22Rv1 (cell line): ENCODE results near the gene DPP8.

Experiments
- CTCF ChIP-seq: fragments of 450-650 bp; IDR thresholded peaks from 2 replicates; pipeline ENCODE4 v1.5.1; 2017; ENCODE audit warnings: mild to moderate bottlenecking
- ZFX ChIP-seq: fragments of 450-650 bp; IDR thresholded peaks from 2 replicates; pipeline ENCODE4 v1.6.1; 2017; ENCODE audit warnings: antibody characterized with exemption, borderline replicate concordance

DNA sequence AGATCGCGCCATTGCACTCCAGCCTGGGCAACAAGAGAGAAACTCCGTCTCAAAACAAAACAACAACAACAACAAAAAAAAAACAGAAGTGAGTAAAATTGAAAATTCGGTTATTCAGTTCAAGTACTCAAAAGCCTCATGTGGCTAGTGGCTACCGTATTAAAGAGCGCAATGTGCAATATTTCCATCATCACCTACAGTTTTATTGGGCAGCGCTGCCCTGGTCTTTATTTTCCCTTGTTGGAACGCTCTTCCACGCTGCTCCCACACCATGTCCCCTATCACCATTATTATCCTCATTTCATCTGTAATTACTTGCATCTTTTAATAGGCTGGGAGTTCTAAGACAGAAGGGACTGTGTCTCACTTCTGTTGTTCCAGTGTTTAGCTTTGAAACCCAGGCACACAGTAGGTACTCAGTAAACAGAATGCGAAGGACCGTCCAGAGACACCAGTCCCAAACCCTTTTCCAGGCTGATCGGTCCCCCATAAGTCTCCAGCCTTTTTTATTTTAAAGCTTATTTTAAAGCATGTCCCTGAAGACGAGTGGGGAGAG is 12.4 kb upstream of the DPP8 start:
- TF ChIP-seq CTCF (no peak), ZFX (no peak)
